CD1c-positive myeloid dendritic cell (primary cell): ENCODE measurements around the gene BANF2.

Source experiments
- DNase-seq: peaks from one replicate; pipeline ENCODE4 v3.0.0-alpha.2; 2016; ENCODE audit errors: extremely low spot score

Gene BANF2

GRCh38 chr20:17735959-17736621 lies 36.3 kb downstream of the BANF2 start:
- no peak for DNase-seq

GRCh38 chr20:17738154-17738553 lies 38.4 kb downstream of the BANF2 start:
- no peak for DNase-seq

- no peak for DNase-seq
These were observed 41.5 kb downstream of the BANF2 start for GRCh38 chr20:17741220-17741619.

- no peak for DNase-seq
These were observed 43.0 kb downstream of the BANF2 start for GRCh38 chr20:17742731-17743130.

- no peak for DNase-seq
These were observed 43.9 kb downstream of the BANF2 start for GRCh38 chr20:17743677-17744076.

- DNase-seq: no peak
These were observed 47.7 kb downstream of the BANF2 start for GRCh38 chr20:17747431-17747846.

GRCh38 chr20:17748279-17748678 lies 48.5 kb downstream of the BANF2 start:
- no peak for DNase-seq

- no peak for DNase-seq
These were observed 49.8 kb downstream of the BANF2 start for GRCh38 chr20:17749626-17749977.

GRCh38 chr20:17749978-17750721 lies 50.4 kb downstream of the BANF2 start:
- no peak for DNase-seq

GRCh38 chr20:17750722-17751045 lies 50.9 kb downstream of the BANF2 start:
- DNase-seq: no peak

GRCh38 chr20:17751640-17752039 lies 51.9 kb downstream of the BANF2 start:
- DNase-seq: no peak

GRCh38 chr20:17752459-17752858 lies 52.7 kb downstream of the BANF2 start:
- DNase-seq: no peak

- DNase-seq: no peak
These were observed 53.8 kb downstream of the BANF2 start for GRCh38 chr20:17753516-17753915.

GRCh38 chr20:17756529-17756928 lies 56.8 kb downstream of the BANF2 start:
- DNase-seq: no peak

- no peak for DNase-seq
These were observed 57.7 kb downstream of the BANF2 start for GRCh38 chr20:17757496-17757895.

GRCh38 chr20:17758010-17758409 lies 58.2 kb downstream of the BANF2 start:
- DNase-seq: no peak

GRCh38 chr20:17758512-17758911 lies 58.7 kb downstream of the BANF2 start:
- no peak for DNase-seq

- no peak for DNase-seq
These were observed 59.7 kb downstream of the BANF2 start for GRCh38 chr20:17759449-17759848.

GRCh38 chr20:17761604-17762003 lies 61.8 kb downstream of the BANF2 start:
- no peak for DNase-seq

GRCh38 chr20:17762243-17762872 lies 62.6 kb downstream of the BANF2 start:
- no peak for DNase-seq

- no peak for DNase-seq
These were observed 63.2 kb downstream of the BANF2 start for GRCh38 chr20:17762873-17763557.

- DNase-seq: no peak
These were observed 65.3 kb downstream of the BANF2 start for GRCh38 chr20:17765017-17765416.

- no peak for DNase-seq
These were observed 65.8 kb downstream of the BANF2 start for GRCh38 chr20:17765584-17765983.
